Measurements from ENCODE around the gene HLA-DPB1. TPM values are rescaled to one million over a fixed set of nuclear protein-coding genes. Genes with fewer than 3 reads are reported as not detected.

The HLA-DPB1 gene
- polyA plus RNA-seq, 3 donors = 569 to 682 (median 676) TPM

GRCh38 chr6:33070909-33071308 is 4.9 kb upstream of the HLA-DPB1 start:
- H3K4me3 ChIP-seq (replicated peaks in 1 of 3; ENCODE audit: low read depth in 2 of 3, low read length in 3 of 3) = peak overlapping the region; percentile 80 to 95 (median 86)
- no peak for DNase-seq
- peaks cover 43 to 46% of the 10 kb centered on the region in 2 donors for H3K36me3 ChIP-seq (replicated peaks in 1 of 2; ENCODE audit: control insufficient read depth in 1 of 2, insufficient read depth in 2 of 2, low read length in 2 of 2)
- H3K9me3 ChIP-seq (replicated peaks in 1 of 2; ENCODE audit: control insufficient read depth in 1 of 2, insufficient read depth in 1 of 2, low read length in 2 of 2) = no peaks in the 10 kb centered on the region
- Mint-ChIP-seq H3K27me3 (ENCODE audit: low read depth in 3 of 3) (no peaks in the 10 kb centered on the region), H3K36me3 (peaks cover 50 to 65% of the 10 kb centered on the region in 2 donors), H3K4me3 (peak overlapping the region; percentile 75 to 88), H3K4me1 (peaks cover 70% of the 10 kb centered on the region), H3K9me3 (peaks cover 0 to 15% (median 6%) of the 10 kb centered on the region in 7 donors), H3K27ac (peak overlapping the region in 4 of 7 donors; percentile 23 to 94 (median 52))
- H4K20me1 ChIP-seq (ENCODE audit: insufficient read depth, low read length) = peaks cover 8% of the 10 kb centered on the region
- no CpG with 5 or more reads among the region's 2 CpGs for WGBS (ENCODE audit: insufficient coverage)
- no peak overlapping the region for H3K9ac ChIP-seq (ENCODE audit: insufficient read depth, low read length, poor library complexity, severe bottlenecking)
- intact Hi-C loops (cut with micrococcal nuclease) = loop anchor here in 1 of 2 donors (5.0 kb wide), 1 partner anchor 44 kb away; no protein-coding TSS in a partner anchor
- H3K27me3 ChIP-seq (ENCODE audit: control insufficient read depth in 2 of 2, insufficient read depth in 2 of 2, low read length in 2 of 2) = no peaks in the 10 kb centered on the region
- peak overlapping the region; percentile 94 for H3K4me2 ChIP-seq (replicated peaks; ENCODE audit: extremely low read depth, low read length, poor library complexity, severe bottlenecking)
- no peak overlapping the region for H2AFZ ChIP-seq (ENCODE audit: insufficient read depth, low read depth, low read length, poor library complexity, severe bottlenecking)
- H3K79me2 ChIP-seq (ENCODE audit: insufficient read depth, low read length) = peaks cover 49% of the 10 kb centered on the region
- peak overlapping the region in 1 of 2 donors; percentile 88 for H3K27ac ChIP-seq (ENCODE audit: low read depth in 1 of 2, low read length in 2 of 2)
- H3K4me1 ChIP-seq (ENCODE audit: control insufficient read depth in 1 of 2, insufficient read depth in 2 of 2, low read length in 2 of 2) = peaks cover 42 to 53% of the 10 kb centered on the region in 2 donors
- TF ChIP-seq CTCF (IDR thresholded peaks at IDR 0.05) = no peak

GRCh38 chr6:33071569-33071968 is 4.2 kb upstream of the HLA-DPB1 start:
- Histone ChIP-seq H3K9me3 (replicated peaks in 1 of 2; ENCODE audit: control insufficient read depth in 1 of 2, insufficient read depth in 1 of 2, low read length in 2 of 2) (no peaks in the 10 kb centered on the region), H3K4me2 (replicated peaks; ENCODE audit: extremely low read depth, low read length, poor library complexity, severe bottlenecking) (peak overlapping the region; percentile 94), H3K36me3 (replicated peaks in 1 of 2; ENCODE audit: control insufficient read depth in 1 of 2, insufficient read depth in 2 of 2, low read length in 2 of 2) (peaks cover 36 to 39% of the 10 kb centered on the region in 2 donors), H3K4me1 (ENCODE audit: control insufficient read depth in 1 of 2, insufficient read depth in 2 of 2, low read length in 2 of 2) (peaks cover 48 to 60% of the 10 kb centered on the region in 2 donors), H3K27me3 (ENCODE audit: control insufficient read depth in 2 of 2, insufficient read depth in 2 of 2, low read length in 2 of 2) (no peaks in the 10 kb centered on the region), H3K9ac (ENCODE audit: insufficient read depth, low read length, poor library complexity, severe bottlenecking) (peak overlapping the region; percentile 17), H4K20me1 (ENCODE audit: insufficient read depth, low read length) (peaks cover 8% of the 10 kb centered on the region), H3K4me3 (replicated peaks in 1 of 3; ENCODE audit: low read depth in 2 of 3, low read length in 3 of 3) (peak overlapping the region; percentile 80 to 95 (median 86)), H3K79me2 (ENCODE audit: insufficient read depth, low read length) (peaks cover 56% of the 10 kb centered on the region), H2AFZ (ENCODE audit: insufficient read depth, low read depth, low read length, poor library complexity, severe bottlenecking) (no peak overlapping the region), H3K27ac (ENCODE audit: low read depth in 1 of 2, low read length in 2 of 2) (peak overlapping the region in 1 of 2 donors; percentile 88)
- WGBS (ENCODE audit: insufficient coverage) = 19% methylated on average over 5 of the region's 6 CpGs
- intact Hi-C loops (cut with micrococcal nuclease) = loop anchor here in 1 of 2 donors (5.0 kb wide), 1 partner anchor 44 kb away; no protein-coding TSS in a partner anchor
- no peak for DNase-seq
- Mint-ChIP-seq H3K36me3 (peaks cover 43 to 58% of the 10 kb centered on the region in 2 donors), H3K27ac (peak overlapping the region in 6 of 7 donors; percentile 23 to 96 (median 92)), H3K9me3 (peaks cover 0 to 15% (median 6%) of the 10 kb centered on the region in 7 donors), H3K4me3 (peak overlapping the region; percentile 75 to 88), H3K27me3 (ENCODE audit: low read depth in 3 of 3) (no peaks in the 10 kb centered on the region), H3K4me1 (peaks cover 66% of the 10 kb centered on the region)
- no peak for TF ChIP-seq CTCF (IDR thresholded peaks at IDR 0.05)
